Naive B cell (primary cell): ENCODE data around the gene RDH13. TPM values are rescaled to one million over a fixed set of nuclear protein-coding genes. Genes with fewer than 3 reads are reported as not detected.

Experiments used
- ATAC-seq, 2 donors: fragments of 150-1000 bp; cut with Tn5 transposase; 2 replicates each; pipeline ENCODE4 v1.10.0; 2021; ENCODE audit warnings: low read depth in 2 of 2, mild to moderate bottlenecking in 2 of 2, moderate library complexity in 2 of 2
- DNase-seq: peaks from one replicate; pipeline ENCODE4 v3.0.0; 2022
- H3K27ac Mint-ChIP-seq, 6 donors: one replicate each; pipeline ENCODE4 v1.8.0; 2020 to 2022; ENCODE audit warnings: mild to moderate bottlenecking in 6 of 6, mixed read lengths in 6 of 6, moderate library complexity in 5 of 6, inconsistent platforms in 2 of 6
- H3K27me3 Mint-ChIP-seq, 3 donors: one replicate each; pipeline ENCODE4 v1.8.0; 2021 to 2022; ENCODE audit warnings: mixed read lengths in 3 of 3, mild to moderate bottlenecking in 1 of 3
- H3K36me3 Mint-ChIP-seq, 2 donors: one replicate each; pipeline ENCODE4 v1.8.0; 2020 to 2022; ENCODE audit warnings: mixed read lengths in 2 of 2, inconsistent platforms in 1 of 2, mild to moderate bottlenecking in 1 of 2
- H3K4me1 Mint-ChIP-seq, 3 donors: one replicate each; pipeline ENCODE4 v1.8.0; 2020 to 2022; ENCODE audit warnings: mixed read lengths in 3 of 3, inconsistent platforms in 1 of 3, mild to moderate bottlenecking in 1 of 3, moderate library complexity in 1 of 3
- H3K4me3 Mint-ChIP-seq, 8 donors: one replicate each; pipeline ENCODE4 v1.8.0; 2020 to 2022; ENCODE audit warnings: mild to moderate bottlenecking in 8 of 8, mixed read lengths in 8 of 8, moderate library complexity in 8 of 8, inconsistent platforms in 2 of 8
- H3K9me3 Mint-ChIP-seq, 7 donors: one replicate each; pipeline ENCODE4 v1.8.0; 2020 to 2022; ENCODE audit warnings: mixed read lengths in 7 of 7, mild to moderate bottlenecking in 5 of 7, inconsistent platforms in 2 of 7, moderate library complexity in 1 of 7
- polyA plus RNA-seq, 6 donors: library from polyadenylated mRNA; unstranded; fragments of 300-500 nt; fragmentation: Illumina TruSeq; gene quantifications; one replicate each; pipeline ENCODE4 v1.2.3, GENCODE V29; 2021; ENCODE audit warnings: low read depth in 6 of 6

The RDH13 gene
- polyA plus RNA-seq, 6 donors from 2014 or later, result 2.7 to 20.4 (median 8.4) TPM

DNA sequence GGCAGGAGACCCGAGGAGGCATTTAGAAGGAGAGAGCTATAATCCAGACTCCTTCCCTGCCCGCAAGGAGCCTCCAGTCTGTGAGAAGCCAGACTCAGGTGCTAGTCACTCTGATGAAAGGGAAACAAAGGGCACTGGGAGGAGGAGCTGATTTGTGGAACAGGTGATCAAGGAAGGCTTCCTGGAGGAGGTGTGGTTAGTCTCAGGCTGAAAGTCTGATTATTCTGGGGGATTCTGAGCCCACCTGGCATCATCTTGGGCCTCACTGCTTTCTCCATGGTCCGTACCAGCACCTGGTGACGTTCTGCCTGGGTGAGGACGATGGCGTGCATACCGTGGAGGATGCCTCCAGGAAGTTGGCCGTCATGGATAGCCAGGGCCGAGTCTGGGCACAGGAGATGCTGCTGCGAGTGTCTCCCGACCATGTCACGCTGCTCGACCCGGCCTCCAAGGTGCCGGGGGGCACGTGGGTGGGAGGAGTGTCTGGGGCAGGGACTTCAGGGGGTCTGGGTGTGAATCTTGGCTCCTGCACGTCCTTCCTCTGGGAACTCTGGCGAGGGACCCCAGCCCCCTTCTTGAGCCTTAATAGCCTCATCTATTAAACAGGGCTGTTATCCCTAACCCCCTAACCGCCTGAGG is 16.6 kb upstream of the RDH13 start:
- DNase-seq, result no peak
- H3K4me3 Mint-ChIP-seq, result peak overlapping the region; percentile 41 to 85 (median 66)
- H3K9me3 Mint-ChIP-seq, result peaks cover 0 to 19% (median 6%) of the 10 kb centered on the region in 7 donors
- H3K36me3 Mint-ChIP-seq, result peaks cover 0 to 16% of the 10 kb centered on the region in 2 donors
- H3K27ac Mint-ChIP-seq, result peak overlapping the region in 2 of 6 donors; percentile 70 to 79
- peaks cover 55 to 92% (median 91%) of the 10 kb centered on the region in 3 donors for H3K27me3 Mint-ChIP-seq
- H3K4me1 Mint-ChIP-seq, result peaks cover 28 to 33% (median 31%) of the 10 kb centered on the region in 3 donors
- ATAC-seq, result no peak

DNA sequence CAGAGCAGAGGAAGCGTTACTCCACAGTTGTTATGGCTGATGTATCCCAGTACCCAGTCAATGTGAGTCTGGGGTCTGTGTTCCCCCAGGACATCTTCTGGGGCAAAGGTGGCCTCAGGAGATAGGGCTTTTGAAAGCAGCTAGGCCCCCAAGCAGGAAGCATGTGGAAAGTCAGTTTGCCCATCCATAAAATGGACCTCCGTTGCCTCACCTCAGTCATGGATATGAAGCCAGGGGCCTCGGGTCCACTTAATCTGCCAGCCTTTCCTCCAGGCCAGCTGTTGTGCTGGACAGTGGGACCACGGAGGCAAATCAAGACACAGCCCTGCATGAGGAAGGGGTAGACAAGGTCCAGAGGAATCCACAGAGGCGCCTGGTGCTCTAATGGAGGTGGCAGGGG is 16.0 kb upstream of the RDH13 start:
- H3K27me3 Mint-ChIP-seq, result peaks cover 55 to 92% (median 90%) of the 10 kb centered on the region in 3 donors
- peak overlapping the region in 1 of 6 donors; percentile 70 for H3K27ac Mint-ChIP-seq
- peaks cover 0 to 21% of the 10 kb centered on the region in 2 donors for H3K36me3 Mint-ChIP-seq
- H3K4me3 Mint-ChIP-seq, result peak overlapping the region in 7 of 8 donors; percentile 41 to 65 (median 52)
- peaks cover 0 to 22% (median 8%) of the 10 kb centered on the region in 7 donors for H3K9me3 Mint-ChIP-seq
- ATAC-seq (no peak), DNase-seq (no peak)
- peaks cover 28 to 33% (median 29%) of the 10 kb centered on the region in 3 donors for H3K4me1 Mint-ChIP-seq

DNA sequence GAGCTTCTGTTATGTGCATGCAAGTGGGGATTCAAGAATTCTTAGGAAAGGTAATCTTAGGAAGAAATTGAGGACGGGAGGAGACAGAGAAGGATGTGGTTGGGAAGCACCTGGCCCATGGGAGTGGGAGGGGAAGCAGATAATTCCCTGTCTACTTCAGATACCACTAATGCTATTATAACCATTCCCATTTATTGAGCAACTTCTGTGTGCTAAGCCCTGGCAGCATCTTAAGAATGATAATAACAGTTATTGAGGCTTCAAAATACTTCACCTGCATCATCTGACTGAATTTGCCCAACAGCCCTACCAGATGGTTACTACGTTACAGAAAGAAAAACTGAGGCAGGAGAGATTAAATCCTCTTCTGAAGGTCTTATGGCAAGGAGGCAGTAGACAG is 14.2 kb upstream of the RDH13 start:
- Mint-ChIP-seq H3K4me1 (peaks cover 21 to 29% (median 23%) of the 10 kb centered on the region in 3 donors), H3K36me3 (peaks cover 0 to 19% of the 10 kb centered on the region in 2 donors), H3K4me3 (no peak overlapping the region), H3K9me3 (peaks cover 2 to 31% (median 15%) of the 10 kb centered on the region in 7 donors), H3K27ac (no peak overlapping the region), H3K27me3 (peaks cover 50 to 88% (median 87%) of the 10 kb centered on the region in 3 donors)
- DNase-seq, result no peak
- no peak for ATAC-seq

DNA sequence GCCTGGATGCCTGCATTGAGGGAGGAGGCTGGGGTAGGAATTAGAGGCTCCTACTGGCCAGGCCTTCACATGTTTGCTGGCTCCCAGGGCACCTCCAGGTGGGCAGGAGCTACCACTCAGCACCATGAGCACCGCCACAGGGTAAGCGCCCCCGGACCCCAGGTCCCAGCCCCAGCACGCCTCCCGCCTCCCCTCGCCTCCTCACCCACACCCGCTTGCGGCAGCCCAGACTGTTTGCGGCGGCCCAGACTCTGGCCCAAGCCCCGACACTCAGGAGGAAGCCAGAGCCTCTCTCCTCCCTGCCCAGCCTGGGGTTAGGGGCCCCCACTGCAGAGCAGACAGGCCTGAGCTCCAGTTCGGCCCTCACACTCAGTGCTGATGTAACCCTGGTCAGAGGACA is 13.4 kb upstream of the RDH13 start:
- peaks cover 18 to 21% (median 19%) of the 10 kb centered on the region in 3 donors for H3K4me1 Mint-ChIP-seq
- no peak overlapping the region for H3K4me3 Mint-ChIP-seq
- H3K9me3 Mint-ChIP-seq, result peaks cover 2 to 27% (median 15%) of the 10 kb centered on the region in 7 donors
- DNase-seq, result no peak
- peaks cover 0 to 19% of the 10 kb centered on the region in 2 donors for H3K36me3 Mint-ChIP-seq
- ATAC-seq, result no peak
- peaks cover 49 to 89% (median 87%) of the 10 kb centered on the region in 3 donors for H3K27me3 Mint-ChIP-seq
- no peak overlapping the region for H3K27ac Mint-ChIP-seq

DNA sequence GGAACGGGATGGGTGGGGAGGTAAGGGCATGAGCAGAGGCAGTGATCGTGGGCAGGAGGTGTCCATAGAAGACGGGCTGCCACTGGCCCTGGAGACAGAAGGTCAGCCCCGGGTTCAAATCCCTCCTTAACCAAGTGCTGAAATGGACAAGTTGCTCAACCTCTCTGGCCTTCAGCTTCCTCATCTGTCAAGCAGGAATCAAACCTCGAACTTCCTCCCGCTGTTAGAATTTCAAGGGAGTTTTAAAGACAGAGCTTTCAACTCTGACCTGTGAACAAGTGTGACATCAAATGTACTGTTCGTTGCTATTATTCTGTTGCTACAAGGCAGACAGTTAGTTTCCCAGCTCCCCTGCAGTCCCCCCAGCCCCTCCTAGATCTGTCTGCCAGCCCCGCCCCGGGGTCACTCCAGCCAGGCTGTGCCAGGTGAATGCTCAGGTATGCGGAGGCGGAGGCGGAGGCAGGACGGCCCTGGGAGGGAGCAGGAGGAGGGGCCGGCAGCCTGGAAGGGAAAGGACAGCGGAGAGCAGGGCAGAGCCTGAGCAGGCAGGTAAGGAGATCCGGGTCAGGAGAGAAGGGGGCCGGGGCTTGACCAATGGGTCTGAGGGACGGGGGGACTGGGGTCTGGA is 12.5 kb upstream of the RDH13 start, which contains the start of gene EPS8L1:
TSS of gene EPS8L1 (plus strand) at position 499 of the 628 bp plus-strand sequence. CDS start 576 bp downstream, outside the sequence.
- peaks cover 2 to 24% (median 13%) of the 10 kb centered on the region in 7 donors for H3K9me3 Mint-ChIP-seq
- ATAC-seq (no peak), DNase-seq (no peak)
- peaks cover 42 to 89% (median 87%) of the 10 kb centered on the region in 3 donors for H3K27me3 Mint-ChIP-seq
- no peak within 1 kb of the TSS for H3K4me3 Mint-ChIP-seq
- peaks cover 11 to 12% (median 12%) of the 10 kb centered on the region in 3 donors for H3K4me1 Mint-ChIP-seq
- H3K27ac Mint-ChIP-seq, result peak within 1 kb of the TSS in 1 of 6 donors; percentile 6
- peaks cover 0 to 17% of the 10 kb centered on the region in 2 donors for H3K36me3 Mint-ChIP-seq

DNA sequence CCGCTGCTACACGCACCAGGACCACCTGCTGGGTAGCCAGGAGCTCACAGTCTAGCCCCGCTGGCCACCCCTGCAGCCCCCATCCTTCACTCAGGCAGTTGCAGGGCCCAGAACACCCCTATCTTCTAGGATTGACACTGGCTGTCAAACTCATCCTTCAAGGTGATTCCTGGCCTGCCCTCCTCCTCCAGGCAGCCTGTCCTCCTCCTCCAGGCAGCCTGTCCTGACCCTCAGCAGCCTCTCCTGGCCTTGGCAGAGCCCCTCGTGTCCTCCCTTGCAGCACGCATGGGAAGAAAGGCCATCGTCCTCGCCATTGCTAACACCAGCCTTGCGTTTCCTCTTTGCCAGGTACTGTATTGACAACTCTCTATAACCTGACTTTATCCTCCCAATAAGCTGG is 9.0 kb upstream of the RDH13 start:
- Mint-ChIP-seq H3K4me1 (peaks cover 9 to 21% (median 15%) of the 10 kb centered on the region in 3 donors), H3K27ac (no peak overlapping the region), H3K9me3 (peaks cover 4 to 27% (median 15%) of the 10 kb centered on the region in 7 donors), H3K36me3 (peaks cover 0 to 11% of the 10 kb centered on the region in 2 donors), H3K27me3 (peaks cover 51 to 92% (median 90%) of the 10 kb centered on the region in 3 donors), H3K4me3 (peak overlapping the region in 1 of 8 donors; percentile 4)
- ATAC-seq, result no peak
- DNase-seq, result no peak

DNA sequence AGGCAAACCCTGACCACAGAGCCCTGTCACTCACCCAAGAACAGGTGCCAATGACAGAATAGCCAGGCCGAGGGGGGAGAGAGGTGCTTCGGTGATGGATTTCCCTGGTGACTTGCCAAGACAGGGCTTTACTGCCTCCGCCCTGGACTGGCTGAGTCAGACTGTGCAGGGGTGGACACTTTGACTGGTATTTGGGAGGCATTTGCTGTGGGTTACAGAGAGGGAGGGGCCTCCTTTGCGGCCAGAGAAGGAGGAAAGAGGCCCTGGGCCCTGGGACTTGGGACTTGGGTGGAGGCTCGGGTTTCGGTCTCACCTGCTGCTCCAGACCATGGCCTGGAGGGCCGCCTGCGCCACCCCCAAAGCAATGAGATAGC is 8.2 kb upstream of the RDH13 start:
- H3K27me3 Mint-ChIP-seq, result peaks cover 48 to 92% (median 90%) of the 10 kb centered on the region in 3 donors
- DNase-seq, result no peak
- no peak for ATAC-seq

DNA sequence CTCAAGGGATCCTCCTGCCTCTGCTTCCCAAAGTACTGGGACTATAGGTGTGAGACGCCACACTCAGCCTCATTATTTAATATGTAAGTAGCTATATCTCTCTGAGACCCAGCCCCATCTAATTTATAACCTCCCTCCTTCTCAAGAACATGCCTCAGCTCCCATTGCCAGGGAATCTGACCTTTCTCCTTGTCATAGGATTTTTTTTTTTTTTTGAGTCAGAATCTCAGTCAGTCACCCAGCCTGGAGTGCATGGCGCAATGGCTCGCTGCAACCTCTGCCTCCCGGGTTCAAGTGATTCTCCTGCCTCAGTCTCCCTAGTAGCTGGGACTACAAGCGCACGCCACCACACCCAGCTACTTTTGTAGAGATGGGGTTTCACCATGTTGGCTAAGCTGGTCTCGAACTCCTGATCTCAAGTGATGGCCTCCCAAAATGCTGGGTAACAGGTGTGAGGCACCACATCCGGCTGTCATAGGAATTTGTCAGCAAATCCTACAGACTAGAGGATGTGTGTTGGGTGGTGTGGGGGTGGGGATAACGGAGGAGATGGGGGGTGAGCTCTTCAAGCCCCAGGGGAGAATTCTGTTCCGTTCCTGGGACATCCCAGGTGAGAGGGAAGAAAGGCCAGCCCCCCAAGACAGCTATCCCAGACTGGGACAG is 7.6 kb upstream of the RDH13 start:
- DNase-seq (no peak), ATAC-seq (no peak)
- Mint-ChIP-seq H3K27ac (no peak overlapping the region), H3K4me1 (peaks cover 9 to 21% (median 15%) of the 10 kb centered on the region in 3 donors), H3K36me3 (peaks cover 0 to 11% of the 10 kb centered on the region in 2 donors), H3K9me3 (peaks cover 4 to 29% (median 15%) of the 10 kb centered on the region in 7 donors), H3K4me3 (no peak overlapping the region), H3K27me3 (peaks cover 48 to 92% (median 90%) of the 10 kb centered on the region in 3 donors)

More for the DNA sequence above, 8.2 kb upstream of the RDH13 start:
- peaks cover 4 to 29% (median 15%) of the 10 kb centered on the region in 7 donors for H3K9me3 Mint-ChIP-seq
- no peak overlapping the region for H3K4me3 Mint-ChIP-seq
- H3K36me3 Mint-ChIP-seq, result peaks cover 0 to 11% of the 10 kb centered on the region in 2 donors
- H3K27ac Mint-ChIP-seq, result no peak overlapping the region
- H3K4me1 Mint-ChIP-seq, result peaks cover 9 to 21% (median 15%) of the 10 kb centered on the region in 3 donors

DNA sequence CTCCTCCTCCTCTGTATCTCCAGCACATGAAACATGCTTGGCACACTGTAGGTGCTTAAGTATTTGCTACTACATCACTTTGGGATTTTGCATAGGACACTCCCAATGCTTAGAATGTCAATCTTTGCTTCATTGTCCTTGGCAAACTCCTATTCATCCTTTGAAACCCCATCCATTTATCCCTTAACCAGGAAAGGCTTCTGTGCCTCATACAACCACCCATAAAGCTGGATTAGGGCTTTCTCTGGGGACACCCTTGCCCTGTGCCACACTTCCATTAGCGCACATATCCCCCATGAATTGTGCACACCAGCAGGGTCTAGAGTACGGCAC is 6.9 kb upstream of the RDH13 start:
- Mint-ChIP-seq H3K4me3 (peak overlapping the region in 4 of 8 donors; percentile 37 to 69 (median 61)), H3K36me3 (peaks cover 0 to 11% of the 10 kb centered on the region in 2 donors), H3K9me3 (peaks cover 4 to 27% (median 15%) of the 10 kb centered on the region in 7 donors), H3K4me1 (peaks cover 9 to 21% (median 15%) of the 10 kb centered on the region in 3 donors), H3K27me3 (peaks cover 41 to 84% (median 84%) of the 10 kb centered on the region in 3 donors), H3K27ac (peak overlapping the region in 2 of 6 donors; percentile 18 to 31)
- DNase-seq (no peak), ATAC-seq (no peak)

DNA sequence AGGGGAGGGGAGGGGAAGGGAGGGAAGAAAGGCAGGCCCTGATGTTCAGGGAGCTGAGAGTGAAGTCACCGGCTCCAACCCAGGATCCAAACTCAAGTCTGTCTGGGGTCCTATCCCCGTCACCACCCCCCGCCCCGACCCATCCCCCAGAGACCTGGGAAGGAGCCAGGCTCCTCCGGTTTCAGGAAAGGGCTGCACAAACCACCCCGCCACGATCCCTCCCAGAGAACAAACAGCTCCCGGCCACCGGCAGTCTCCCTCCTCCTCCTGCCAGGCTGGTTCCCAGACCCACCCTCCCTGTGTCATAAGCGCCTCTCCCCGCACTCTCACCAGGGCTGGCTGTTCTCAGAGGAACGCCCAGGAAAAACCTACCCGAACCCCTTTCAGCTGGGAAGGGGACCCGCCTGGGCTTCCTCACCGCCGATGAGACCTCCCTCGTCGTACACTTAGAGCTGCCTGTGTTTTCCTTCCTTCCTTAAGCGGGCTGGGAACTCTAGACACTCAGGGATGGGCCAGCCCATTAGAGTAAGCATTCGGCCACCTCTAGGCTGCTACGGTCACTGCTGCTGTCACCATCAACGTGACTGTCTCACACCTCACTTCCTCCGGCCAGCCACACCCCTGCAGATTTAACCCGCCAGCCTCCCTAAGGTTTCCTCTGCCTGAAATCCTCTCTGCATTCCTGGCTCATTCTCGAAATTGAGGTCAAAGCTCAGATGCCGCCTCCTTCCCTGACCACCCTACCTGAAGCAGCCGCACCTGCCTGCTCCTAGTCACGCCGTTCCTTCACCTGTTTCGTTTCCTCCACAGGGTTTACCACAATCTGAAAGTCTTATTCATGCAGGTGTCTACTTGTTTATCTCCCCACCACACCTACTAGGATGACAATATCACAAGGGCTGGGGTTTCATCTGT is 6.3 kb upstream of the RDH13 start:
- DNase-seq (no peak), ATAC-seq (peak; percentile 54 to 60)
- H3K4me1 Mint-ChIP-seq, result peaks cover 9 to 21% (median 15%) of the 10 kb centered on the region in 3 donors
- H3K9me3 Mint-ChIP-seq, result peaks cover 6 to 27% (median 14%) of the 10 kb centered on the region in 7 donors
- peaks cover 39 to 79% (median 77%) of the 10 kb centered on the region in 3 donors for H3K27me3 Mint-ChIP-seq
- peaks cover 0 to 8% of the 10 kb centered on the region in 2 donors for H3K36me3 Mint-ChIP-seq
- peak overlapping the region in 7 of 8 donors; percentile 31 to 76 (median 65) for H3K4me3 Mint-ChIP-seq
- H3K27ac Mint-ChIP-seq, result peak overlapping the region in 2 of 6 donors; percentile 18 to 31

DNA sequence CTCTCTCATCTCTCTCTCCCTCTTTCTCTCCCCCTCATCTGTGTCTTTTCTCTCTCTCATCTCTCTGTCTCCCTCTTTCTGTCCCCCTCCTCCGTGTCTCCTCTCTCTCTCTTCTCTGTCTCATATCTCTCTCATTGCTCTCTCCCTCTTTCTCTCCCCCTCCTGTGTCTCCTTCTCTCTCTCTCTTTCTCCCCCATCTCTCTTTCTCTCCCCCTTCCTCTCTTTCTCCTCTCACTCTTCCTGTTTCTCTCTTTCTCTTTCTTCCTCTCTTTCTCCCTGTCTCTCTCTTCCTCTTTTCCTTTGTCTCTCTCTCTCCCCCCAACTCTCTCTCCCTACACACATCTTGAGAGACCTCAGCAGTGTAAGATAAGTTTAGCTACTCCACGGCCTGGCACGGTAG is 4.9 kb upstream of the RDH13 start:
- Mint-ChIP-seq H3K27ac (no peak overlapping the region), H3K4me3 (peak overlapping the region in 2 of 8 donors; percentile 12 to 43), H3K27me3 (peaks cover 39 to 69% (median 68%) of the 10 kb centered on the region in 3 donors)

DNA sequence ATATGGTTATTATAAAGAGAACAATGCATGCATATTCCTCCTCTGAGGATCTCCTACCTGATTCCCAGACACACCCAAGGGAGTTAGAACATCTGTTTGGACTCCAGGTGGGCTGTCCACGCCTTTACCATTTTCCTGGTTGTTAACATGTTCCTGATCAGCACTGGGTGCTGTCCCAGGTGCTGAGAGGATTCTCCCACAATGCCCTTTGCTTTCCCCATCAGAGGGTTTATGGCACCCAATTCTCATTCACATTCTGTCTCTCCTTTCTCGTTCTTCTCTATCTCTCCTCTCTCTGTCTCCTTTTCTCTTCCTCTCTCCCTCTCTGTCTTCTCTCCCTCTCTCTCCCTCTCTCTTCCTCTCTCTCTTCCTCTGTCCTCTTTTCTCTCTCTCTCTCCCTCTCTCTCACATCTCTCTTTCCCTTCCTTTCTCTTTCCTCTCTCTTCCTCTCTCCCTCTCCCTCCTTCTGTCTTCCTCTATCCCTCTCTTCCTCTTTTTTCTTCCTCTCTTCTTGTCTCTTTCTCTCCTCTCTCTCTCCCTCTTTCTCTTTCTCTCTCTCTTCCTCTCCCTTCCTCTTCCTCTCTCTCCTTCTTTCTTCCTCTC is 3.3 kb upstream of the RDH13 start:
- peaks cover 29 to 52% (median 52%) of the 10 kb centered on the region in 3 donors for H3K27me3 Mint-ChIP-seq
- peak overlapping the region in 1 of 8 donors; percentile 36 for H3K4me3 Mint-ChIP-seq
- H3K9me3 Mint-ChIP-seq, result peaks cover 0 to 13% (median 8%) of the 10 kb centered on the region in 7 donors
- no peak for DNase-seq
- H3K36me3 Mint-ChIP-seq, result no peaks in the 10 kb centered on the region
- ATAC-seq, result no peak
- no peak overlapping the region for H3K27ac Mint-ChIP-seq
- peaks cover 15 to 32% (median 15%) of the 10 kb centered on the region in 3 donors for H3K4me1 Mint-ChIP-seq

More for the DNA sequence above, 4.9 kb upstream of the RDH13 start:
- Mint-ChIP-seq H3K4me1 (peaks cover 9 to 21% (median 15%) of the 10 kb centered on the region in 3 donors), H3K36me3 (no peaks in the 10 kb centered on the region), H3K9me3 (peaks cover 6 to 20% (median 11%) of the 10 kb centered on the region in 7 donors)
- DNase-seq (no peak), ATAC-seq (no peak)
